MCF 10A (cell line): ENCODE data around the gene PATJ. TPM values are rescaled to one million over a fixed set of nuclear protein-coding genes. Genes with fewer than 3 reads are reported as not detected.
A peak's percentile ranks its signal among the peaks of the same experiment; 100 is the strongest.

Source experiments
- BruUV-seq: library from RNA; stranded (reverse); fragments of 400-500 nt; replicated peaks from 2 replicates; lab custom pipeline; 2021; lab: Mats Ljungman, UMichigan
- CTCF ChIA-PET: fragments of 300-600 bp; sonication (Branson Sonifier 250); formaldehyde crosslinking; extraction: SDS; loops from one replicate; lab custom pipeline; 2021; ENCODE audit warnings: antibody characterized with exemption, inconsistent platforms; lab: Yijun Ruan, JAX
- POLR2A ChIA-PET: fragments of 300-600, 350-650 bp; sonication (Branson Sonifier 250); formaldehyde crosslinking; extraction: SDS; loops from one replicate; lab custom pipeline; 2020; ENCODE audit warnings: antibody characterized with exemption, inconsistent platforms; lab: Yijun Ruan, JAX
- DNase-seq: peaks from one replicate; pipeline ENCODE4 v3.0.0-alpha.2; 2018; ENCODE audit not compliant: unreplicated experiment
- H3K27ac Mint-ChIP-seq: one replicate; pipeline ENCODE4 v1.8.0; 2022; ENCODE audit warnings: mild to moderate bottlenecking, low read depth, mixed read lengths; ENCODE audit not compliant: unreplicated experiment
- H3K27me3 Mint-ChIP-seq: one replicate; pipeline ENCODE4 v1.8.0; 2022; ENCODE audit warnings: mixed read lengths; ENCODE audit not compliant: insufficient read depth, unreplicated experiment
- H3K36me3 Mint-ChIP-seq: one replicate; pipeline ENCODE4 v1.8.0; 2022; ENCODE audit warnings: mild to moderate bottlenecking, moderate library complexity, mixed read lengths; ENCODE audit not compliant: insufficient read depth, unreplicated experiment
- H3K4me1 Mint-ChIP-seq: one replicate; pipeline ENCODE4 v1.8.0; 2022; ENCODE audit warnings: mixed read lengths; ENCODE audit not compliant: insufficient read depth, unreplicated experiment
- H3K4me3 Mint-ChIP-seq: one replicate; pipeline ENCODE4 v1.8.0; 2022; ENCODE audit warnings: mild to moderate bottlenecking, moderate library complexity, mixed read lengths; ENCODE audit not compliant: unreplicated experiment
- H3K9me3 Mint-ChIP-seq: one replicate; pipeline ENCODE4 v1.8.0; 2022; ENCODE audit warnings: mixed read lengths; ENCODE audit not compliant: unreplicated experiment
- CTCF ChIP-seq: fragments of 200-600 bp; IDR thresholded peaks from one replicate; pipeline ENCODE4 v1.8.0; 2022; ENCODE audit warnings: antibody characterized with exemption, mild to moderate bottlenecking; ENCODE audit not compliant: unreplicated experiment
- intact Hi-C: fragments of 100-400 bp; cut with micrococcal nuclease; formaldehyde crosslinking; loops from 2 replicates; pipeline ENCODE4 v1.14.1; 2022
- total RNA-seq: library from RNA; stranded (reverse); gene quantifications from 2 replicates; pipeline ENCODE4 v1.2.3, GENCODE V29; 2022

Gene PATJ
- total RNA-seq, 1 experiment from 2014 or later: 28.7 TPM

GRCh38 chr1:61921435-61921834 lies 179.2 kb downstream of the PATJ start:
- no peak for TF ChIP-seq CTCF
- CTCF ChIA-PET: interaction anchor here (1.0 kb wide), 1 partner anchor 254 kb away, joined by 3 read pairs; no protein-coding TSS in a partner anchor
- DNase-seq: peak; percentile 19
- H3K4me1 Mint-ChIP-seq: no peaks in the 10 kb centered on the region
- no peaks in the 10 kb centered on the region for H3K9me3 Mint-ChIP-seq
- H3K36me3 Mint-ChIP-seq: peaks cover 25% of the 10 kb centered on the region
- intact Hi-C loops: no loop called here
- POLR2A ChIA-PET: no interaction called here
- H3K27ac Mint-ChIP-seq: no peak overlapping the region
- no peaks in the 10 kb centered on the region for H3K27me3 Mint-ChIP-seq
- no TSS peak for BruUV-seq
- H3K4me3 Mint-ChIP-seq: no peak overlapping the region

GRCh38 chr1:61922950-61923480 lies 180.7 kb downstream of the PATJ start:
- no peak for TF ChIP-seq CTCF
- Mint-ChIP-seq H3K36me3 (peaks cover 23% of the 10 kb centered on the region), H3K4me3 (no peak overlapping the region), H3K4me1 (no peaks in the 10 kb centered on the region), H3K27ac (no peak overlapping the region), H3K27me3 (no peaks in the 10 kb centered on the region), H3K9me3 (no peaks in the 10 kb centered on the region)
- POLR2A ChIA-PET: no interaction called here
- no peak for DNase-seq
- CTCF ChIA-PET: no interaction called here
- intact Hi-C loops: no loop called here
- no TSS peak for BruUV-seq

GRCh38 chr1:61925591-61926298 lies 183.5 kb downstream of the PATJ start:
- ChIA-PET CTCF (no interaction called here), POLR2A (interaction anchor here (0.5 kb wide), 1 partner anchor 314 kb away, joined by 3 read pairs; no protein-coding TSS in a partner anchor)
- peaks cover 19% of the 10 kb centered on the region for H3K36me3 Mint-ChIP-seq

More at GRCh38 chr1:61925591-61926298, 183.5 kb downstream of the PATJ start:
- no peak overlapping the region for H3K4me3 Mint-ChIP-seq
- intact Hi-C loops: no loop called here
- no peaks in the 10 kb centered on the region for H3K27me3 Mint-ChIP-seq
- no peak overlapping the region for H3K27ac Mint-ChIP-seq
- DNase-seq: no peak
- no peaks in the 10 kb centered on the region for H3K9me3 Mint-ChIP-seq
- no peaks in the 10 kb centered on the region for H3K4me1 Mint-ChIP-seq
- TF ChIP-seq CTCF: no peak
- BruUV-seq: no TSS peak
